Heart right ventricle (tissue), 16 donors: ENCODE results near the gene OR2Z1. TPM values are rescaled to one million over a fixed set of nuclear protein-coding genes. Genes with fewer than 3 reads are reported as not detected.

ENCODE experiments used
- ATAC-seq, 8 donors: fragments of 200-7000 bp; cut with Tn5 transposase; one replicate each; pipeline ENCODE4 v1.9.1; 2020; ENCODE audit warnings: mild to moderate bottlenecking in 8 of 8, moderate library complexity in 8 of 8, moderate number of reproducible peaks in 1 of 8
- DNase-seq, 2 donors: peaks; one replicate each; pipeline ENCODE4 v3.0.0-alpha.2; 2020
- H3K27ac ChIP-seq, 10 donors: fragments of 200-600 bp; sonication (generic) in 2 of 10; one replicate each; pipeline versions ENCODE4 v1.5.0 to v1.8.0; 2020 to 2022; ENCODE audit warnings: mild to moderate bottlenecking in 3 of 10
- H3K27me3 ChIP-seq, 7 donors: fragments of 200-600 bp; one replicate each; pipeline ENCODE4 v1.8.0; 2021 to 2022; ENCODE audit warnings: mild to moderate bottlenecking in 2 of 7
- H3K36me3 ChIP-seq, 9 donors: fragments of 200-600 bp; sonication (generic) in 1 of 9; one replicate each; pipeline versions ENCODE4 v1.5.0 to v1.8.0; 2020 to 2022; ENCODE audit warnings: mild to moderate bottlenecking in 2 of 9
- H3K4me1 ChIP-seq, 9 donors: fragments of 200-600 bp; sonication (generic) in 1 of 9; one replicate each; pipeline versions ENCODE4 v1.5.0 to v1.8.0; 2020 to 2022; ENCODE audit warnings: mild to moderate bottlenecking in 4 of 9
- H3K4me3 ChIP-seq, 10 donors: fragments of 200-600 bp; sonication (generic) in 2 of 10; one replicate each; pipeline versions ENCODE4 v1.5.0 to v1.8.0; 2020 to 2022; ENCODE audit warnings: mild to moderate bottlenecking in 7 of 10, moderate library complexity in 2 of 10
- H3K9me3 ChIP-seq, 11 donors: fragments of 200-600 bp in 10 of 11; sonication (generic) in 2 of 11; one replicate each; pipeline versions ENCODE4 v1.5.0 to v1.8.0; 2013 to 2022; ENCODE audit warnings: mild to moderate bottlenecking in 2 of 11, control low read depth in 1 of 11, moderate library complexity in 1 of 11
- WGBS, 2 donors: extraction: QIAGEN DNeasy Blood & Tissue Kit; methylation state at CpG; one replicate each; pipeline ENCODE4 v1.1.7; 2013; ENCODE audit warnings: inconsistent platforms in 1 of 2; 5-methylcytosine and 5-hydroxymethylcytosine counted together
- intact Hi-C, 10 donors: fragments of 100-400 bp; cut with DNase I; formaldehyde crosslinking; loops; one replicate each; pipeline versions ENCODE4 v1.11.1 to v1.14.2; 2022
- polyA plus RNA-seq, 2 donors: library from polyadenylated mRNA; stranded (reverse); fragments of 200-250 nt; gene quantifications; one replicate each; pipeline ENCODE4 v1.2.3, GENCODE V29; 2013
- total RNA-seq, 10 donors: library from RNA; stranded (reverse); fragmentation: NEBNext Ultra II Directional in 3 of 10; extraction: Animal tissue kit (Norgen Biotek cat#: 25700) in 3 of 10; gene quantifications; one replicate each; pipeline versions ENCODE4 v1.2.1 to v1.2.4, GENCODE V29; 2021 to 2023
- TF ChIP-seq, protein P1 (sequence below), 9 donors: fragments of 200-600 bp; sonication (generic) in 2 of 9; IDR thresholded peaks; one replicate each; pipeline versions ENCODE4 v1.5.0 to v1.8.0; 2021 to 2022; ENCODE audit warnings: antibody characterized with exemption in 9 of 9, mild to moderate bottlenecking in 5 of 9, moderate library complexity in 1 of 9
- donor health status: Arrhythmogenic right ventricular cardiomyopathy.
- donor health status: ischemic (EF 13 %, LVEDD 7.1; RV severe dilation, severe dysfunction).
- donor health status: healthy with polysubstance abuse.
- donor health status: DM: no; HTN: yes; CAD: no.
- donor health status: DM: no; HTN: no; CAD: no.
- donor health status: ischemic (EF 25% LVEDD 6.9; RV normal size, moderate dysfunction).
- donor health status: ischemic (EF 25% LVEDD 5.7; RV mildly dilated, moderate dysfunction).
- donor health status: healthy.
- donor health status: DM: yes; HTN: yes; CAD: no.
- donor health status: Ischemic cardiomyopathy.
- donor health status: ischemic (EF 35%, LVEDD 5.7; RV mildly dilated, moderate dysfunction).
- donor health status: nonischemic (EF 11% LVEDD 7.7; RV severe dilation, severe dysfunction).
- donor health status: DM: yes; HTN: yes; CAD: no.
- donor health status: PGD.
- donor health status: ischemic (EF 29% LVEDD 5.4; RV normal size, mild dysfunction).
- donor health status: nonischemic (EF 23%, LVEDD 6.1; RV moderate dilation, normal function).

OR2Z1 gene
- total and polyA plus RNA-seq, 12 donors, result not detected

- Histone ChIP-seq H3K27me3 (peaks cover 0 to 11% (median 0%) of the 10 kb centered on the region in 7 donors), H3K36me3 (no peaks in the 10 kb centered on the region), H3K4me3 (no peak overlapping the region), H3K9me3 (peaks cover 0 to 17% (median 0%) of the 10 kb centered on the region in 11 donors), H3K27ac (no peak overlapping the region), H3K4me1 (no peaks in the 10 kb centered on the region)
- DNase-seq (no peak), ATAC-seq (no peak)
- intact Hi-C loops, result no loop called here
- 64 to 80% methylated on average over 5 of the region's 5 CpGs for WGBS, 2 donors
- TF ChIP-seq, protein P1, sequence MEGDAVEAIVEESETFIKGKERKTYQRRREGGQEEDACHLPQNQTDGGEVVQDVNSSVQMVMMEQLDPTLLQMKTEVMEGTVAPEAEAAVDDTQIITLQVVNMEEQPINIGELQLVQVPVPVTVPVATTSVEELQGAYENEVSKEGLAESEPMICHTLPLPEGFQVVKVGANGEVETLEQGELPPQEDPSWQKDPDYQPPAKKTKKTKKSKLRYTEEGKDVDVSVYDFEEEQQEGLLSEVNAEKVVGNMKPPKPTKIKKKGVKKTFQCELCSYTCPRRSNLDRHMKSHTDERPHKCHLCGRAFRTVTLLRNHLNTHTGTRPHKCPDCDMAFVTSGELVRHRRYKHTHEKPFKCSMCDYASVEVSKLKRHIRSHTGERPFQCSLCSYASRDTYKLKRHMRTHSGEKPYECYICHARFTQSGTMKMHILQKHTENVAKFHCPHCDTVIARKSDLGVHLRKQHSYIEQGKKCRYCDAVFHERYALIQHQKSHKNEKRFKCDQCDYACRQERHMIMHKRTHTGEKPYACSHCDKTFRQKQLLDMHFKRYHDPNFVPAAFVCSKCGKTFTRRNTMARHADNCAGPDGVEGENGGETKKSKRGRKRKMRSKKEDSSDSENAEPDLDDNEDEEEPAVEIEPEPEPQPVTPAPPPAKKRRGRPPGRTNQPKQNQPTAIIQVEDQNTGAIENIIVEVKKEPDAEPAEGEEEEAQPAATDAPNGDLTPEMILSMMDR (IDR thresholded peaks at IDR 0.05), result no peak
These were observed 40.6 kb upstream of the OR2Z1 start for GRCh38 chr19:8680676-8681344.

- H3K4me3 ChIP-seq, result no peak overlapping the region
- H3K27ac ChIP-seq, result no peak overlapping the region
- ATAC-seq (no peak), DNase-seq (no peak)
- TF ChIP-seq, protein P1 (IDR thresholded peaks at IDR 0.05), result no peak
- 67 to 78% methylated on average over 2 of the region's 2 CpGs for WGBS, 2 donors
- peaks cover 0 to 17% (median 0%) of the 10 kb centered on the region in 11 donors for H3K9me3 ChIP-seq
- intact Hi-C loops, result no loop called here
- H3K36me3 ChIP-seq, result no peaks in the 10 kb centered on the region
- H3K4me1 ChIP-seq, result no peaks in the 10 kb centered on the region
- H3K27me3 ChIP-seq, result peaks cover 0 to 15% (median 3%) of the 10 kb centered on the region in 7 donors
These were observed 39.9 kb upstream of the OR2Z1 start for GRCh38 chr19:8681345-8682029.

- Histone ChIP-seq H3K4me1 (no peaks in the 10 kb centered on the region), H3K27me3 (peaks cover 0 to 20% (median 6%) of the 10 kb centered on the region in 7 donors), H3K4me3 (no peak overlapping the region), H3K36me3 (no peaks in the 10 kb centered on the region), H3K27ac (no peak overlapping the region), H3K9me3 (peaks cover 0 to 17% (median 0%) of the 10 kb centered on the region in 11 donors)
- WGBS, 2 donors, result 57 to 69% methylated on average over 2 of the region's 2 CpGs
- intact Hi-C loops, result no loop called here
- DNase-seq (no peak), ATAC-seq (no peak)
- TF ChIP-seq, protein P1 (IDR thresholded peaks at IDR 0.05), result no peak
These were observed 39.0 kb upstream of the OR2Z1 start for GRCh38 chr19:8682472-8682871.

- WGBS, 2 donors, result 68 to 70% methylated on average over 1 of the region's 1 CpG
- intact Hi-C loops, result no loop called here
- Histone ChIP-seq H3K27me3 (peaks cover 0 to 20% (median 6%) of the 10 kb centered on the region in 7 donors), H3K9me3 (peaks cover 0 to 17% (median 0%) of the 10 kb centered on the region in 11 donors), H3K36me3 (no peaks in the 10 kb centered on the region), H3K27ac (no peak overlapping the region), H3K4me3 (no peak overlapping the region), H3K4me1 (no peaks in the 10 kb centered on the region)
- DNase-seq, result no peak
- TF ChIP-seq, protein P1 (IDR thresholded peaks at IDR 0.05), result no peak
- no peak for ATAC-seq
These were observed 38.5 kb upstream of the OR2Z1 start for GRCh38 chr19:8682931-8683330.
